GM12878 (cell line): ENCODE measurements around the gene CGB5. TPM values are rescaled to one million over a fixed set of nuclear protein-coding genes. Genes with fewer than 3 reads are reported as not detected.
A peak's percentile ranks its signal among the peaks of the same experiment; 100 is the strongest.

Experiments used
- ATAC-seq: fragments of 200-7000 bp; cut with Tn5 transposase; 3 replicates; pipeline ENCODE4 v1.9.1; 2020; ENCODE audit warnings: mild to moderate bottlenecking, moderate library complexity
- BruUV-seq: library from RNA; stranded (reverse); fragments of 400-500 nt; replicated peaks from 2 replicates; lab custom pipeline; 2021; lab: Mats Ljungman, UMichigan
- CTCF ChIA-PET: fragments of 300-600 bp; sonication (Branson Sonifier 250); formaldehyde crosslinking; extraction: SDS; loops from one replicate; lab custom pipeline; 2021; ENCODE audit warnings: inconsistent platforms; lab: Yijun Ruan, JAX
- POLR2A ChIA-PET: fragments of 350-600 bp; formaldehyde crosslinking; extraction: SDS; loops from one replicate; lab custom pipeline; 2021; ENCODE audit warnings: inconsistent platforms; lab: Charles Lee
- RAD21 ChIA-PET: fragments of 300-600 bp; sonication (Branson Sonifier 250); formaldehyde crosslinking; loops from one replicate; lab custom pipeline; 2023; ENCODE audit warnings: antibody characterized with exemption; ENCODE audit not compliant: unreplicated experiment; lab: Charles Lee
- SMC1A ChIA-PET: fragments of 300-600 bp; sonication (Branson Sonifier 250); formaldehyde crosslinking; loops from one replicate; lab custom pipeline; 2023; ENCODE audit not compliant: unreplicated experiment, uncharacterized antibody; lab: Charles Lee
- DNase-seq: peaks from one replicate; pipeline ENCODE4 v3.0.0-alpha.2; 2011; ENCODE audit warnings: low read depth, low spot score
- FAIRE-seq: peaks from 3 replicates; lab custom pipeline; 2011; peaks lifted over from hg19 to GRCh38; lab: Jason Lieb, UNC
- H2AFZ ChIP-seq: 2 replicates; pipeline ENCODE4 v1.6.0; 2011; ENCODE audit warnings: low read depth, low read length, control low read depth; ENCODE audit not compliant: control insufficient read depth
- H3K27ac ChIP-seq: 2 replicates; pipeline ENCODE4 v1.5.1; 2011; ENCODE audit warnings: control low read depth; ENCODE audit not compliant: control insufficient read depth, insufficient read depth
- H3K27me3 ChIP-seq, 2 experiments: replicated peaks in 1 of 2; 2 replicates each; pipeline versions ENCODE4 v1.6.0 to v1.6.1; 2011; ENCODE audit warnings: low read length in 1 of 2; ENCODE audit not compliant: control insufficient read depth in 2 of 2, insufficient read depth in 2 of 2
- H3K36me3 ChIP-seq, 2 experiments: 2 replicates each; pipeline ENCODE4 v1.5.1; 2011; ENCODE audit warnings: low read length in 1 of 2; ENCODE audit not compliant: control insufficient read depth in 2 of 2, insufficient read depth in 2 of 2
- H3K4me1 ChIP-seq: 2 replicates; pipeline ENCODE4 v1.6.1; 2011; ENCODE audit warnings: mild to moderate bottlenecking, low read length, moderate library complexity, mixed read lengths; ENCODE audit not compliant: control insufficient read depth, insufficient read depth
- H3K4me2 ChIP-seq: 2 replicates; pipeline ENCODE4 v1.6.0; 2011; ENCODE audit warnings: control low read depth; ENCODE audit not compliant: control insufficient read depth, insufficient read depth
- H3K4me3 ChIP-seq: fragments of 200-600 bp; sonication (generic); 2 replicates; pipeline ENCODE4 v1.5.1; 2016
- H3K79me2 ChIP-seq: 2 replicates; pipeline ENCODE4 v1.6.0; 2011; ENCODE audit warnings: low read length; ENCODE audit not compliant: control insufficient read depth, insufficient read depth
- H3K9ac ChIP-seq: 2 replicates; pipeline ENCODE4 v1.8.0; 2011; ENCODE audit warnings: low read length, control low read depth, mixed read lengths; ENCODE audit not compliant: control insufficient read depth, insufficient read depth
- H3K9me3 ChIP-seq: replicated peaks from 3 replicates; pipeline ENCODE4 v1.5.1; 2011; ENCODE audit warnings: mild to moderate bottlenecking, low read length; ENCODE audit not compliant: control insufficient read depth, insufficient read depth
- H4K20me1 ChIP-seq: 2 replicates; pipeline ENCODE4 v1.6.0; 2011; ENCODE audit not compliant: control insufficient read depth, insufficient read depth
- BCL3 ChIP-seq: IDR thresholded peaks from 2 replicates; pipeline ENCODE4 v1.6.1; 2011; ENCODE audit warnings: borderline replicate concordance, low read depth, mild to moderate bottlenecking, moderate library complexity, low read length; ENCODE audit not compliant: insufficient read depth, poor library complexity, severe bottlenecking
- BMI1 ChIP-seq: fragments of 450-650 bp; IDR thresholded peaks from 2 replicates; pipeline ENCODE4 v1.6.1; 2016; ENCODE audit warnings: mild to moderate bottlenecking, moderate library complexity, borderline replicate concordance
- CHD2 ChIP-seq: IDR thresholded peaks from 2 replicates; pipeline ENCODE4 v1.6.1; 2011; ENCODE audit warnings: low read depth, low read length, improper control_type of control experiment, borderline replicate concordance
- DPF2 ChIP-seq: fragments of 450-650 bp; IDR thresholded peaks from 2 replicates; pipeline ENCODE4 v1.6.1; 2017; ENCODE audit warnings: mild to moderate bottlenecking
- ELK1 ChIP-seq: IDR thresholded peaks from 2 replicates; pipeline ENCODE4 v1.6.1; 2012; ENCODE audit warnings: low read depth, low read length, improper control_type of control experiment
- FOXK2 ChIP-seq: fragments of 450-650 bp; IDR thresholded peaks from 2 replicates; pipeline ENCODE4 v1.6.1; 2017; ENCODE audit warnings: mild to moderate bottlenecking, moderate library complexity
- MAX ChIP-seq: IDR thresholded peaks from 2 replicates; pipeline ENCODE4 v1.6.1; 2012; ENCODE audit warnings: low read depth, low read length, improper control_type of control experiment
- MYC ChIP-seq: IDR thresholded peaks from 2 replicates; pipeline ENCODE4 v1.6.1; 2011; ENCODE audit warnings: mild to moderate bottlenecking, low read length, moderate library complexity, inconsistent platforms; ENCODE audit not compliant: insufficient read depth, insufficient replicate concordance, insufficient read length, severe bottlenecking
- RB1 ChIP-seq: fragments of 450-650 bp; formaldehyde crosslinking; IDR thresholded peaks from 2 replicates; pipeline ENCODE4 v1.6.1; 2017; ENCODE audit warnings: mild to moderate bottlenecking, borderline replicate concordance
- SREBF1 ChIP-seq: IDR thresholded peaks from 2 replicates; pipeline ENCODE4 v1.6.1; 2012; ENCODE audit warnings: mild to moderate bottlenecking, low read length
- TCF3 ChIP-seq: IDR thresholded peaks from 2 replicates; pipeline ENCODE4 v1.6.1; 2012; ENCODE audit warnings: low read depth, mild to moderate bottlenecking, low read length, borderline replicate concordance; ENCODE audit not compliant: insufficient read depth
- USF2 ChIP-seq: IDR thresholded peaks from 2 replicates; pipeline ENCODE4 v1.6.1; 2011; ENCODE audit warnings: low read depth, low read length, improper control_type of control experiment, borderline replicate concordance
- YY1 ChIP-seq: IDR thresholded peaks from 2 replicates; pipeline ENCODE4 v1.6.1; 2011; ENCODE audit warnings: low read depth, mild to moderate bottlenecking, low read length
- ZBTB40 ChIP-seq: fragments of 450-650 bp; IDR thresholded peaks from 2 replicates; pipeline ENCODE4 v1.6.1; 2016; ENCODE audit warnings: mild to moderate bottlenecking, moderate library complexity, borderline replicate concordance
- WGBS: methylation state at CpG from one replicate; pipeline ENCODE4 v1.1.6; 2016; ENCODE audit warnings: low lambda C conversion rate; ENCODE audit not compliant: insufficient replicate concordance, insufficient coverage; ENCODE audit errors: missing lambda C conversion rate; 5-methylcytosine and 5-hydroxymethylcytosine counted together
- in situ Hi-C: fragments of 300-500 bp; cut with MboI; formaldehyde crosslinking; loops from 9 replicates; pipeline ENCODE4 v1.14.3; 2018; ENCODE audit warnings: mixed read lengths
- intact Hi-C: fragments of 100-400 bp; cut with micrococcal nuclease; formaldehyde crosslinking; loops from one replicate; pipeline ENCODE4 v1.14.2; 2022; ENCODE audit not compliant: unreplicated experiment
- polyA plus RNA-seq, 11 experiments: library from polyadenylated mRNA; depleted of rRNA in 4 of 11; unstranded in 6 of 11; stranded (reverse) in 5 of 11; fragments of >200 nt; fragmentation: Nextera tagmentation in 4 of 11; fragmentation: Illumina TruSeq in 1 of 11; extraction: Ambion mirVana in 4 of 11; extraction: Trizol in 1 of 11; gene quantifications; 1 replicate in 1 of 11; 2 replicates in 10 of 11; pipeline versions ENCODE4 v1.2.1 to v1.2.3, GENCODE V29; 2011 to 2016; ENCODE audit warnings: inconsistent platforms in 2 of 11, missing spikeins in 2 of 11, low read depth in 1 of 11
- total RNA-seq, 4 experiments: library from RNA; depleted of rRNA in 3 of 4; stranded (reverse); fragments of >200 nt in 3 of 4; fragmentation: Illumina TruSeq in 1 of 4; extraction: Trizol in 1 of 4; gene quantifications; 2 replicates each; pipeline versions ENCODE4 v1.2.1 to v1.2.3, GENCODE V29; 2013 to 2021

CGB5 gene
- total and polyA plus RNA-seq, 10 of the 15 experiments (the other 5 are each of a cell fraction or from before 2014, with no cell fraction given) = not detected

- ChIA-PET POLR2A (interaction anchor here (0.7 kb wide), 1 partner anchor 453 kb away, joined by 3 read pairs; no protein-coding TSS in a partner anchor), RAD21 (no interaction called here), SMC1A (no interaction called here), CTCF (interaction anchor here (0.6 kb wide), 1 partner anchor 123 kb away, joined by 3 read pairs; no protein-coding TSS in a partner anchor)
- no peak overlapping the region for H3K9ac ChIP-seq
- no peak for DNase-seq
- H3K4me2 ChIP-seq = no peak overlapping the region
- H3K4me1 ChIP-seq = no peaks in the 10 kb centered on the region
- no peaks in the 10 kb centered on the region for H3K9me3 ChIP-seq
- intact Hi-C loops = no loop called here
- no peak for FAIRE-seq
- in situ Hi-C loops = no loop called here
- no peak overlapping the region for H2AFZ ChIP-seq
- H3K27me3 ChIP-seq = no peaks in the 10 kb centered on the region
- H3K27ac ChIP-seq = no peak overlapping the region
- peaks cover 20 to 22% of the 10 kb centered on the region in 2 experiments for H3K36me3 ChIP-seq
- no peak overlapping the region for H3K4me3 ChIP-seq
- BruUV-seq = TSS peak; percentile 52
- no peak for ATAC-seq
- H4K20me1 ChIP-seq = no peaks in the 10 kb centered on the region
- no peaks in the 10 kb centered on the region for H3K79me2 ChIP-seq
- 100% methylated on average over 7 of the region's 7 CpGs for WGBS
- TF ChIP-seq SREBF1 (no peak), DPF2 (no peak), MAX (no peak), BMI1 (no peak), CHD2 (no peak), ZBTB40 (no peak), MYC (no peak), RB1 (no peak), YY1 (no peak), BCL3 (no peak), FOXK2 (no peak), TCF3 (no peak), ELK1 (no peak), USF2 (no peak)
Measured at GRCh38 chr19:49004964-49005614, 38.6 kb upstream of the CGB5 start.
